Measurements from ENCODE around the gene MAPK11.

Gene MAPK11

GRCh38 chr22:50299785-50300619, 29.8 kb upstream of the MAPK11 start:
- peak overlapping the region; percentile 96 for H3K4me3 ChIP-seq
- TF ChIP-seq, protein P1, sequence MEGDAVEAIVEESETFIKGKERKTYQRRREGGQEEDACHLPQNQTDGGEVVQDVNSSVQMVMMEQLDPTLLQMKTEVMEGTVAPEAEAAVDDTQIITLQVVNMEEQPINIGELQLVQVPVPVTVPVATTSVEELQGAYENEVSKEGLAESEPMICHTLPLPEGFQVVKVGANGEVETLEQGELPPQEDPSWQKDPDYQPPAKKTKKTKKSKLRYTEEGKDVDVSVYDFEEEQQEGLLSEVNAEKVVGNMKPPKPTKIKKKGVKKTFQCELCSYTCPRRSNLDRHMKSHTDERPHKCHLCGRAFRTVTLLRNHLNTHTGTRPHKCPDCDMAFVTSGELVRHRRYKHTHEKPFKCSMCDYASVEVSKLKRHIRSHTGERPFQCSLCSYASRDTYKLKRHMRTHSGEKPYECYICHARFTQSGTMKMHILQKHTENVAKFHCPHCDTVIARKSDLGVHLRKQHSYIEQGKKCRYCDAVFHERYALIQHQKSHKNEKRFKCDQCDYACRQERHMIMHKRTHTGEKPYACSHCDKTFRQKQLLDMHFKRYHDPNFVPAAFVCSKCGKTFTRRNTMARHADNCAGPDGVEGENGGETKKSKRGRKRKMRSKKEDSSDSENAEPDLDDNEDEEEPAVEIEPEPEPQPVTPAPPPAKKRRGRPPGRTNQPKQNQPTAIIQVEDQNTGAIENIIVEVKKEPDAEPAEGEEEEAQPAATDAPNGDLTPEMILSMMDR (IDR thresholded peaks at IDR 0.05) = no peak
- DNase-seq (ENCODE audit: low spot score) = no peak
- H3K27ac ChIP-seq = peak overlapping the region; percentile 83 to 98

DNA sequence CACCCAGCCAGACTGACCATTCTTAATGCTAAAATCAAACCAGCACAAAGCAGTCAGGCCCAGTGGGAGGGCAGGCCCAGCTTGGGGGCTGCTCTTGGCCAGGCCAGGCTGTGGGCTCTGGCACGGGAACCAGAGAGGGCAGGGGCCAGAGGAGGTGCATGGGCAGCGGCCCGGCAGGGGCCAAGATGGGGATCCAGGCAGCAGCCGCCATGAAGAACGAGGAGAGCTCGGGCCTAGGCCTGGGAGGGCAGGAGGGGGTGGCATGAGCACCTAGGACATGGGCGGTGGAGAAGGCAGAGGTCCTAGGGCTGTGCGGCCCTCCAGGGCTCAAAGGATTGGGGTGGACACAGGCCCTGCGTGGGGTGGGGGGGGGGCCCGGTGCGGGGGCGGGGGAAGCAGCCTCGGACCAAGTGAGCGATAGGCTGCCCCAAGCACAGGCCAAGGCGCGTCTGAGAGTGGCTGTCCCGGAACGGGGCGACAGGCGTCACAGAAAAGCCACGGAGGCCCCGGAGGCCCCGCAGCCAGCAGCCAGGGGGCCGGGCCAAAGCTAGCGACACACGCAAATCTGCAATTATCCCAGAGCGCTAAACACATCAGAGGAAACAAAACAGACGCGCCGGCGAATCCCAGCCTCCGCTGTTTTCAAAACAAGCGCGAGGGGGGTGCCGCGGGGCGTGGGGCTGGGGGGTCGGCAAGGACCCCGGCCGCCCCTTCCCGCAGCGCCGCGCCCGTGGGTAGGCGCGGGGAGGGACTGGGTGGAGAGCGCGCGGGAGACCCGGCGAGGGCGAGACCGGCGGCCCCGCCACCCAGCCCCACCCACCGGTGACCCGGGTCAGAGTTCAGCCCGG, 29.0 kb upstream of the MAPK11 start:
- Histone ChIP-seq H3K4me3 (peak overlapping the region; percentile 96), H3K27ac (peak overlapping the region; percentile 83 to 98)
- TF ChIP-seq, protein P1 (IDR thresholded peaks at IDR 0.05) = no peak
- no peak for DNase-seq (ENCODE audit: low spot score)

GRCh38 chr22:50298266-50298637, 28.1 kb upstream of the MAPK11 start:
- Histone ChIP-seq H3K27ac (peak overlapping the region; percentile 35 to 98), H3K4me3 (no peak overlapping the region)
- DNase-seq (ENCODE audit: low spot score) = no peak
- TF ChIP-seq, protein P1 (IDR thresholded peaks at IDR 0.05) = no peak

- Histone ChIP-seq H3K27ac (peak overlapping the region; percentile 35 to 98), H3K4me3 (peak overlapping the region; percentile 13)
- TF ChIP-seq, protein P1 (IDR thresholded peaks at IDR 0.05) = no peak
Measured at GRCh38 chr22:50297510-50298265, 27.5 kb upstream of the MAPK11 start.

DNA sequence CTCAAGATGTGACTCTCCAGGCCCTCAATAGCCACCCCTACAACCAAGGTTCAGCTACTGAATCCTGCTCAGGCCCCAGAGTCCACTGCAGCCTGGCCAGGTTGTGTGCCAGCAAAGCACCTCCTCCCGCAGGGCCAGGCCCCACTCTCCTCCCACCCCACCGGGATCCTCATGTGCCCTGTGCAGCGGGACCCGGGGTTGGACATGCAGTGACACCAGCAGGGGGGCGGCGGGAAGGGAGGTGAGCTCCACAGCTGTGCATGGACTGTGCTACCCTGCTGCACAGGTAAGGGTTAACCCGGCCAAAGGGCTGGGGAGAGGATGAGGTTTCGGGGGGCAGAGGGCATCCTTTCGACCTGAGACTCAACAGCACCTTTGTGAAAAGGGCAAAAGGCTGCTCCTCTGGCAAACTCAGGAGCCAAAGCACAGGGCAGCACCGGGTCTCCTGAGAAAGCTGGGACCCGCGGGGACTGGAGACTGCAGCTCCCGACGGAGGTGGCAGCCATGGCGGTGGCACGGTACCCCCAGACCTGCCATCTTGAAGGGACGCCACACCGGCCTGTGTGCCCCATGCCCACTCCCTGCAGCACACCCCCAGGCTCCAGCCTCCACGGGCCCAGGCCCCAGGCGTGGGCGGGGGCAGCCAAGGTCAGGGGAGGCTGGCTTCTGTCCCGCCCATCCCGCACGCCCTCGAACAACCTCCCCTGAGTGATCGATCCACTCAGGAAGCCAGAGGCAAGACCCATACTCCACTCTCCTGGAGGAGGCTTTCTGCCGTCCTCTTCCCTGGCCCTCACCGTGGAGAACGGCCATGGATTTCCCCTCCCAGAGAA, 26.7 kb upstream of the MAPK11 start:
- TF ChIP-seq, protein P1 (IDR thresholded peaks at IDR 0.05) = no peak
- no peak for DNase-seq (ENCODE audit: low spot score)
- Histone ChIP-seq H3K4me3 (peak overlapping the region; percentile 13), H3K27ac (peak overlapping the region; percentile 35 to 98)

More at GRCh38 chr22:50297510-50298265, 27.5 kb upstream of the MAPK11 start:
- no peak for DNase-seq (ENCODE audit: low spot score)

DNA sequence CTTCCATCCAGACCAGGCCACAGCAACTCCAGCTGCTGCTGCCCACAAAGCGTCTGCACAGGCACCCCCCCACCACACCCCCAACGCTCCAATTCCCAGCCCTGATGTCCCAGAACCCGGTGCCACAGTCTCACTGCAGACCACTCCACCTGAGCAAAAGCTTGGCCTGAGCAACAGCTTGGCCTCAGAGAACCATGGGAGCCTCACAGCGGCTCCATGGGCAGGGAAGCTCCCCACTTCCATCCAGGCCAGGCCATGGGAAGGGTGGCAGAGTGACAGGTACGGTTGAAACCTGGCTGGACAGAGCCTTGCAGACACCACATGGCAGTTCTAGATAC, 24.1 kb upstream of the MAPK11 start:
- TF ChIP-seq, protein P1 (IDR thresholded peaks at IDR 0.05) = no peak
- DNase-seq (ENCODE audit: low spot score) = no peak
- Histone ChIP-seq H3K27ac (peak overlapping the region; percentile 76 to 94), H3K4me3 (peak overlapping the region; percentile 64)
